Measurements from ENCODE around the gene GPR158.
"Not testable (repeated sequence)": the region's sequence is repeated elsewhere in the genome, so short reads cannot be mapped to it uniquely, and the experiment has no call there.

Gene GPR158

GRCh38 chr10:25285809-25286208 is 111.0 kb downstream of the GPR158 start:
- peaks cover 1% of the 10 kb centered on the region for H3K36me3 Mint-ChIP-seq (ENCODE audit: insufficient read depth)
- H3K27me3 Mint-ChIP-seq: no peaks in the 10 kb centered on the region
- H3K9me3 Mint-ChIP-seq: peaks cover 29% of the 10 kb centered on the region
- DNase-seq (ENCODE audit: low spot score in 2 of 2) (no peak), ATAC-seq (replicated peaks; ENCODE audit: extremely low read depth, poor library complexity, severe bottlenecking) (no peak)
- no peak overlapping the region for H3K27ac Mint-ChIP-seq (ENCODE audit: low read depth)
- no peak overlapping the region for H3K4me3 Mint-ChIP-seq
- no peaks in the 10 kb centered on the region for H3K4me1 Mint-ChIP-seq

GRCh38 chr10:25288181-25288580 is 113.4 kb downstream of the GPR158 start:
- peaks cover 29% of the 10 kb centered on the region for H3K9me3 Mint-ChIP-seq

GRCh38 chr10:25294032-25294926 is 119.5 kb downstream of the GPR158 start:
- Mint-ChIP-seq H3K27ac (ENCODE audit: low read depth) (no peak overlapping the region), H3K9me3 (peaks cover 6% of the 10 kb centered on the region), H3K4me3 (no peak overlapping the region), H3K36me3 (ENCODE audit: insufficient read depth) (no peaks in the 10 kb centered on the region), H3K27me3 (no peaks in the 10 kb centered on the region), H3K4me1 (no peaks in the 10 kb centered on the region)
- ATAC-seq (replicated peaks; ENCODE audit: extremely low read depth, poor library complexity, severe bottlenecking) (no peak), DNase-seq (ENCODE audit: low spot score in 2 of 2) (no peak)

More at GRCh38 chr10:25288181-25288580, 113.4 kb downstream of the GPR158 start:
- H3K27me3 Mint-ChIP-seq: no peaks in the 10 kb centered on the region
- no peak overlapping the region for H3K4me3 Mint-ChIP-seq
- no peak for ATAC-seq (replicated peaks; ENCODE audit: extremely low read depth, poor library complexity, severe bottlenecking)
- no peak overlapping the region for H3K27ac Mint-ChIP-seq (ENCODE audit: low read depth)
- peaks cover 1% of the 10 kb centered on the region for H3K36me3 Mint-ChIP-seq (ENCODE audit: insufficient read depth)
- no peak for DNase-seq (ENCODE audit: low spot score in 2 of 2)
- H3K4me1 Mint-ChIP-seq: no peaks in the 10 kb centered on the region

- Mint-ChIP-seq H3K36me3 (ENCODE audit: insufficient read depth) (no peaks in the 10 kb centered on the region), H3K27ac (ENCODE audit: low read depth) (no peak overlapping the region), H3K4me1 (no peaks in the 10 kb centered on the region), H3K9me3 (peaks cover 11% of the 10 kb centered on the region), H3K27me3 (no peaks in the 10 kb centered on the region), H3K4me3 (no peak overlapping the region)
- DNase-seq (ENCODE audit: low spot score in 2 of 2) (no peak), ATAC-seq (replicated peaks; ENCODE audit: extremely low read depth, poor library complexity, severe bottlenecking) (no peak)
Observed at GRCh38 chr10:25296324-25296723, 121.5 kb downstream of the GPR158 start.

GRCh38 chr10:25297466-25297865 is 122.7 kb downstream of the GPR158 start:
- no peak for DNase-seq (ENCODE audit: low spot score in 2 of 2)
- Mint-ChIP-seq H3K4me1 (no peaks in the 10 kb centered on the region), H3K27ac (ENCODE audit: low read depth) (no peak overlapping the region), H3K9me3 (peaks cover 11% of the 10 kb centered on the region), H3K4me3 (no peak overlapping the region), H3K27me3 (no peaks in the 10 kb centered on the region), H3K36me3 (ENCODE audit: insufficient read depth) (no peaks in the 10 kb centered on the region)
- no peak for ATAC-seq (replicated peaks; ENCODE audit: extremely low read depth, poor library complexity, severe bottlenecking)

- no peak for DNase-seq (ENCODE audit: low spot score in 2 of 2)
- H3K9me3 Mint-ChIP-seq: peaks cover 9% of the 10 kb centered on the region
- H3K27me3 Mint-ChIP-seq: no peaks in the 10 kb centered on the region
- no peak for ATAC-seq (replicated peaks; ENCODE audit: extremely low read depth, poor library complexity, severe bottlenecking)
- H3K27ac Mint-ChIP-seq (ENCODE audit: low read depth): no peak overlapping the region
- H3K4me3 Mint-ChIP-seq: no peak overlapping the region
- no peaks in the 10 kb centered on the region for H3K36me3 Mint-ChIP-seq (ENCODE audit: insufficient read depth)
- H3K4me1 Mint-ChIP-seq: no peaks in the 10 kb centered on the region
Observed at GRCh38 chr10:25300073-25300472, 125.3 kb downstream of the GPR158 start.

GRCh38 chr10:25304606-25305005 is 129.8 kb downstream of the GPR158 start:
- no peak for DNase-seq (ENCODE audit: low spot score in 2 of 2)
- Mint-ChIP-seq H3K4me1 (no peaks in the 10 kb centered on the region), H3K36me3 (ENCODE audit: insufficient read depth) (no peaks in the 10 kb centered on the region), H3K27me3 (no peaks in the 10 kb centered on the region), H3K4me3 (no peak overlapping the region), H3K9me3 (peaks cover 25% of the 10 kb centered on the region), H3K27ac (ENCODE audit: low read depth) (no peak overlapping the region)
- ATAC-seq (replicated peaks; ENCODE audit: extremely low read depth, poor library complexity, severe bottlenecking): no peak

- Mint-ChIP-seq H3K4me1 (no peaks in the 10 kb centered on the region), H3K9me3 (peaks cover 23% of the 10 kb centered on the region), H3K27ac (ENCODE audit: low read depth) (no peak overlapping the region), H3K4me3 (no peak overlapping the region), H3K27me3 (no peaks in the 10 kb centered on the region), H3K36me3 (ENCODE audit: insufficient read depth) (no peaks in the 10 kb centered on the region)
- DNase-seq (ENCODE audit: low spot score in 2 of 2) (no peak), ATAC-seq (replicated peaks; ENCODE audit: extremely low read depth, poor library complexity, severe bottlenecking) (no peak)
Observed at GRCh38 chr10:25306386-25306785, 131.6 kb downstream of the GPR158 start.

GRCh38 chr10:25308278-25308677 is 133.5 kb downstream of the GPR158 start:
- no peak for ATAC-seq (replicated peaks; ENCODE audit: extremely low read depth, poor library complexity, severe bottlenecking)
- H3K27ac Mint-ChIP-seq (ENCODE audit: low read depth): no peak overlapping the region
- no peaks in the 10 kb centered on the region for H3K4me1 Mint-ChIP-seq
- H3K27me3 Mint-ChIP-seq: no peaks in the 10 kb centered on the region
- H3K36me3 Mint-ChIP-seq (ENCODE audit: insufficient read depth): no peaks in the 10 kb centered on the region
- H3K9me3 Mint-ChIP-seq: peaks cover 23% of the 10 kb centered on the region
- no peak for DNase-seq (ENCODE audit: low spot score in 2 of 2)
- no peak overlapping the region for H3K4me3 Mint-ChIP-seq

GRCh38 chr10:25317596-25318211 is 142.9 kb downstream of the GPR158 start:
- H3K4me1 Mint-ChIP-seq; ATAC-seq (replicated peaks; ENCODE audit: extremely low read depth, poor library complexity, severe bottlenecking); DNase-seq (ENCODE audit: low spot score in 2 of 2); H3K27ac Mint-ChIP-seq (ENCODE audit: low read depth); H3K27me3 Mint-ChIP-seq; H3K4me3 Mint-ChIP-seq; H3K36me3 Mint-ChIP-seq (ENCODE audit: insufficient read depth): not testable (repeated sequence)
- H3K9me3 Mint-ChIP-seq: peaks cover 16% of the 10 kb centered on the region

- peaks cover 6% of the 10 kb centered on the region for H3K9me3 Mint-ChIP-seq
- H3K4me3 Mint-ChIP-seq: no peak overlapping the region
- DNase-seq (ENCODE audit: low spot score in 2 of 2): no peak
- H3K36me3 Mint-ChIP-seq (ENCODE audit: insufficient read depth): peaks cover 1% of the 10 kb centered on the region
- H3K27ac Mint-ChIP-seq (ENCODE audit: low read depth): no peak overlapping the region
- no peaks in the 10 kb centered on the region for H3K4me1 Mint-ChIP-seq
- no peaks in the 10 kb centered on the region for H3K27me3 Mint-ChIP-seq
- no peak for ATAC-seq (replicated peaks; ENCODE audit: extremely low read depth, poor library complexity, severe bottlenecking)
Observed at GRCh38 chr10:25327273-25327672, 152.5 kb downstream of the GPR158 start.

- Mint-ChIP-seq H3K4me1 (no peaks in the 10 kb centered on the region), H3K4me3 (no peak overlapping the region), H3K9me3 (peaks cover 6% of the 10 kb centered on the region), H3K36me3 (ENCODE audit: insufficient read depth) (peaks cover 1% of the 10 kb centered on the region), H3K27me3 (no peaks in the 10 kb centered on the region), H3K27ac (ENCODE audit: low read depth) (no peak overlapping the region)
- ATAC-seq (replicated peaks; ENCODE audit: extremely low read depth, poor library complexity, severe bottlenecking) (no peak), DNase-seq (ENCODE audit: low spot score in 2 of 2) (no peak)
Observed at GRCh38 chr10:25328361-25328760, 153.6 kb downstream of the GPR158 start.

GRCh38 chr10:25329587-25329986 is 154.8 kb downstream of the GPR158 start:
- H3K36me3 Mint-ChIP-seq (ENCODE audit: insufficient read depth); H3K4me1 Mint-ChIP-seq; H3K27me3 Mint-ChIP-seq; H3K4me3 Mint-ChIP-seq; H3K9me3 Mint-ChIP-seq; DNase-seq (ENCODE audit: low spot score in 2 of 2); H3K27ac Mint-ChIP-seq (ENCODE audit: low read depth): not testable (repeated sequence)
- ATAC-seq (replicated peaks; ENCODE audit: extremely low read depth, poor library complexity, severe bottlenecking): peak; percentile 56
